HEK293 (cell line): ENCODE measurements around the gene TOPORS.
"Not testable (repeated sequence)": the region's sequence is repeated elsewhere in the genome, so short reads cannot be mapped to it uniquely, and the experiment has no call there.

Source experiments
- ZBTB20 ChIP-seq: fragments of 450-650 bp; formaldehyde crosslinking; IDR thresholded peaks from 2 replicates; pipeline ENCODE4 v1.5.1; 2016; ENCODE audit warnings: missing biosample characterization, missing genetic modification characterization
- ZBTB26 ChIP-seq: fragments of 450-650 bp; formaldehyde crosslinking; optimal IDR thresholded peaks from 2 replicates; pipeline ENCODE3; 2016; ENCODE audit warnings: missing biosample characterization, mild to moderate bottlenecking, missing genetic modification characterization
- ZNF335 ChIP-seq: fragments of 450-650 bp; formaldehyde crosslinking; conservative IDR thresholded peaks from 2 replicates; pipeline ENCODE4 v1.5.1; 2016; ENCODE audit warnings: missing biosample characterization, missing genetic modification characterization
- ZNF521 ChIP-seq: fragments of 450-650 bp; formaldehyde crosslinking; IDR thresholded peaks from 2 replicates; pipeline ENCODE4 v1.5.1; 2017; ENCODE audit warnings: missing biosample characterization, mild to moderate bottlenecking, missing genetic modification characterization
- ZNF585B ChIP-seq: fragments of 450-650 bp; formaldehyde crosslinking; IDR thresholded peaks from 2 replicates; pipeline ENCODE4 v1.5.1; 2016; ENCODE audit warnings: missing biosample characterization, missing genetic modification characterization
- ZNF629 ChIP-seq: fragments of 450-650 bp; formaldehyde crosslinking; IDR thresholded peaks from 2 replicates; pipeline ENCODE4 v1.5.1; 2017; ENCODE audit warnings: missing biosample characterization, missing genetic modification characterization
- ZXDB ChIP-seq: fragments of 450-650 bp; formaldehyde crosslinking; IDR thresholded peaks from 2 replicates; pipeline ENCODE4 v1.5.1; 2016; ENCODE audit warnings: missing biosample characterization, missing genetic modification characterization
- TF ChIP-seq, protein P1 (sequence below): fragments of 450-650 bp; formaldehyde crosslinking; IDR thresholded peaks from 2 replicates; pipeline ENCODE4 v1.5.1; 2016; ENCODE audit warnings: missing biosample characterization, missing genetic modification characterization

DNA sequence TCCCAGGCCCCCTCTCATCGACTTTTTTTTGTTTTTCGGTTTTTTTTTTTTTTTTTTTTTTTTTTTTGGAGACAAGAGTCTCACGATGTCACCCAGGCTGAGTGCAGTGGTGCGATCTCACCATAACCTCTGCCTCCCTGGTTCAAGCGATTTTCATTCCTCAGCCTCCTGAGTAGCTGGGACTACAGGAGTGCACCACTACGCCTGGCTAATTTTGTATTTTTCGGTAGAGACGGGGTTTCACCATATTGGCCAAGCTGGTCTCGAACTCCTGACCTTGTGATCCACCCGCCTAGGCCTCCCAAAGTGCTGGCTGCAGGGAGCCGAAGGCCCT is 27.9 kb downstream of the TOPORS start:
- TF ChIP-seq ZNF629 (tag by site-specific recombination); ZBTB26 (tag by site-specific recombination); ZNF335 (tag by site-specific recombination); ZNF521 (tag by site-specific recombination); ZXDB (tag by site-specific recombination); ZBTB20; ZNF585B (tag by site-specific recombination): not testable (repeated sequence)
- TF ChIP-seq, protein P1, sequence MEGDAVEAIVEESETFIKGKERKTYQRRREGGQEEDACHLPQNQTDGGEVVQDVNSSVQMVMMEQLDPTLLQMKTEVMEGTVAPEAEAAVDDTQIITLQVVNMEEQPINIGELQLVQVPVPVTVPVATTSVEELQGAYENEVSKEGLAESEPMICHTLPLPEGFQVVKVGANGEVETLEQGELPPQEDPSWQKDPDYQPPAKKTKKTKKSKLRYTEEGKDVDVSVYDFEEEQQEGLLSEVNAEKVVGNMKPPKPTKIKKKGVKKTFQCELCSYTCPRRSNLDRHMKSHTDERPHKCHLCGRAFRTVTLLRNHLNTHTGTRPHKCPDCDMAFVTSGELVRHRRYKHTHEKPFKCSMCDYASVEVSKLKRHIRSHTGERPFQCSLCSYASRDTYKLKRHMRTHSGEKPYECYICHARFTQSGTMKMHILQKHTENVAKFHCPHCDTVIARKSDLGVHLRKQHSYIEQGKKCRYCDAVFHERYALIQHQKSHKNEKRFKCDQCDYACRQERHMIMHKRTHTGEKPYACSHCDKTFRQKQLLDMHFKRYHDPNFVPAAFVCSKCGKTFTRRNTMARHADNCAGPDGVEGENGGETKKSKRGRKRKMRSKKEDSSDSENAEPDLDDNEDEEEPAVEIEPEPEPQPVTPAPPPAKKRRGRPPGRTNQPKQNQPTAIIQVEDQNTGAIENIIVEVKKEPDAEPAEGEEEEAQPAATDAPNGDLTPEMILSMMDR (tag by site-specific recombination), result not testable (repeated sequence)
